Activated T-cell treated with anti-CD3 and anti-CD28 coated beads, Interleukin-2, amount 50 U/mL, for 4 hours (primary cell): ENCODE measurements around the gene COX14. TPM values are rescaled to one million over a fixed set of nuclear protein-coding genes. Genes with fewer than 3 reads are reported as not detected.

Experiments
- ATAC-seq, 2 donors: fragments of 200-7000 bp; cut with Tn5 transposase; one replicate each; pipeline ENCODE4 v1.10.0; 2021
- DNase-seq: peaks from one replicate; pipeline ENCODE4 v3.0.0-alpha.2; 2020
- H3K27me3 Mint-ChIP-seq: one replicate; pipeline ENCODE4 v1.8.0; 2021; ENCODE audit warnings: low read depth, mixed read lengths
- H3K36me3 Mint-ChIP-seq: one replicate; pipeline ENCODE4 v1.8.0; 2022; ENCODE audit warnings: mixed read lengths; ENCODE audit not compliant: insufficient read depth
- H3K4me1 Mint-ChIP-seq: one replicate; pipeline ENCODE4 v1.8.0; 2021; ENCODE audit warnings: low read depth, mixed read lengths
- H3K4me3 Mint-ChIP-seq: one replicate; pipeline ENCODE4 v1.8.0; 2021; ENCODE audit warnings: mild to moderate bottlenecking, moderate library complexity, mixed read lengths
- H3K9me3 Mint-ChIP-seq: one replicate; pipeline ENCODE4 v1.8.0; 2021; ENCODE audit warnings: mixed read lengths
- total RNA-seq, 3 donors: library from RNA; stranded (reverse); gene quantifications; one replicate each; pipeline ENCODE4 v1.2.1, GENCODE V29; 2021

The COX14 gene
- total RNA-seq, 3 donors from 2014 or later: 45.9 to 50.1 (median 46.5) TPM

GRCh38 chr12:50097952-50098351, 14.1 kb upstream of the COX14 start:
- ATAC-seq: no peak
- no peak for DNase-seq
- H3K36me3 Mint-ChIP-seq: peaks cover 44% of the 10 kb centered on the region

GRCh38 chr12:50099302-50100008, 12.6 kb upstream of the COX14 start:
- H3K9me3 Mint-ChIP-seq: no peaks in the 10 kb centered on the region
- peaks cover 40% of the 10 kb centered on the region for H3K36me3 Mint-ChIP-seq
- no peaks in the 10 kb centered on the region for H3K4me1 Mint-ChIP-seq
- H3K27me3 Mint-ChIP-seq: no peaks in the 10 kb centered on the region
- DNase-seq (no peak), ATAC-seq (no peak)
- H3K4me3 Mint-ChIP-seq: no peak overlapping the region

More at GRCh38 chr12:50097952-50098351, 14.1 kb upstream of the COX14 start:
- H3K27me3 Mint-ChIP-seq: no peaks in the 10 kb centered on the region
- no peak overlapping the region for H3K4me3 Mint-ChIP-seq
- H3K4me1 Mint-ChIP-seq: no peaks in the 10 kb centered on the region
- H3K9me3 Mint-ChIP-seq: no peaks in the 10 kb centered on the region

- H3K27me3 Mint-ChIP-seq: no peaks in the 10 kb centered on the region
- peaks cover 38% of the 10 kb centered on the region for H3K36me3 Mint-ChIP-seq
- DNase-seq (no peak), ATAC-seq (no peak)
- no peaks in the 10 kb centered on the region for H3K9me3 Mint-ChIP-seq
- H3K4me3 Mint-ChIP-seq: no peak overlapping the region
- H3K4me1 Mint-ChIP-seq: no peaks in the 10 kb centered on the region
Observed at GRCh38 chr12:50100561-50100960, 11.5 kb upstream of the COX14 start.

- Mint-ChIP-seq H3K27me3 (no peaks in the 10 kb centered on the region), H3K4me1 (no peaks in the 10 kb centered on the region), H3K9me3 (no peaks in the 10 kb centered on the region), H3K4me3 (no peak overlapping the region), H3K36me3 (peaks cover 27% of the 10 kb centered on the region)
- no peak for DNase-seq
- ATAC-seq: no peak
Observed at GRCh38 chr12:50101663-50102062, 10.4 kb upstream of the COX14 start.

GRCh38 chr12:50102131-50102531, 9.9 kb upstream of the COX14 start:
- Mint-ChIP-seq H3K27me3 (no peaks in the 10 kb centered on the region), H3K4me3 (no peak overlapping the region), H3K36me3 (peaks cover 24% of the 10 kb centered on the region), H3K9me3 (no peaks in the 10 kb centered on the region), H3K4me1 (no peaks in the 10 kb centered on the region)
- ATAC-seq (no peak), DNase-seq (no peak)

GRCh38 chr12:50102646-50103309, 9.3 kb upstream of the COX14 start:
- ATAC-seq (no peak), DNase-seq (no peak)
- H3K36me3 Mint-ChIP-seq: peaks cover 23% of the 10 kb centered on the region
- H3K4me3 Mint-ChIP-seq: no peak overlapping the region
- no peaks in the 10 kb centered on the region for H3K27me3 Mint-ChIP-seq
- no peaks in the 10 kb centered on the region for H3K4me1 Mint-ChIP-seq
- H3K9me3 Mint-ChIP-seq: no peaks in the 10 kb centered on the region

- Mint-ChIP-seq H3K4me3 (no peak overlapping the region), H3K36me3 (peaks cover 19% of the 10 kb centered on the region), H3K9me3 (no peaks in the 10 kb centered on the region), H3K4me1 (no peaks in the 10 kb centered on the region), H3K27me3 (no peaks in the 10 kb centered on the region)
- no peak for DNase-seq
- ATAC-seq: no peak
Observed at GRCh38 chr12:50103351-50103750, 8.7 kb upstream of the COX14 start.

GRCh38 chr12:50103767-50104321, 8.2 kb upstream of the COX14 start, which contains the start of gene GPD1:
GPD1 (plus strand) TSS chr12:50104008; CDS start chr12:50104051, 43 bp downstream.
- Mint-ChIP-seq H3K36me3 (peaks cover 15% of the 10 kb centered on the region), H3K9me3 (no peaks in the 10 kb centered on the region), H3K4me1 (no peaks in the 10 kb centered on the region), H3K4me3 (no peak within 1 kb of the TSS), H3K27me3 (no peaks in the 10 kb centered on the region)
- peak; percentile 70 to 75 for ATAC-seq
- no peak for DNase-seq

- no peaks in the 10 kb centered on the region for H3K27me3 Mint-ChIP-seq
Observed at GRCh38 chr12:50104417-50105366, 7.3 kb upstream of the COX14 start.

GRCh38 chr12:50105913-50106450, 6.1 kb upstream of the COX14 start:
- H3K9me3 Mint-ChIP-seq: no peaks in the 10 kb centered on the region
- DNase-seq (no peak), ATAC-seq (no peak)
- H3K27me3 Mint-ChIP-seq: no peaks in the 10 kb centered on the region
- no peak overlapping the region for H3K4me3 Mint-ChIP-seq
- no peaks in the 10 kb centered on the region for H3K36me3 Mint-ChIP-seq
- peaks cover 6% of the 10 kb centered on the region for H3K4me1 Mint-ChIP-seq

More at GRCh38 chr12:50104417-50105366, 7.3 kb upstream of the COX14 start:
- no peak overlapping the region for H3K4me3 Mint-ChIP-seq
- no peaks in the 10 kb centered on the region for H3K4me1 Mint-ChIP-seq
- no peak for ATAC-seq
- no peaks in the 10 kb centered on the region for H3K9me3 Mint-ChIP-seq
- DNase-seq: no peak
- peaks cover 7% of the 10 kb centered on the region for H3K36me3 Mint-ChIP-seq

GRCh38 chr12:50106907-50107306, 5.1 kb upstream of the COX14 start:
- Mint-ChIP-seq H3K4me1 (peaks cover 12% of the 10 kb centered on the region), H3K9me3 (no peaks in the 10 kb centered on the region), H3K4me3 (no peak overlapping the region), H3K36me3 (no peaks in the 10 kb centered on the region), H3K27me3 (no peaks in the 10 kb centered on the region)
- no peak for DNase-seq
- ATAC-seq: no peak

- H3K4me1 Mint-ChIP-seq: peaks cover 13% of the 10 kb centered on the region
- H3K36me3 Mint-ChIP-seq: no peaks in the 10 kb centered on the region
- H3K4me3 Mint-ChIP-seq: no peak overlapping the region
- no peak for ATAC-seq
- DNase-seq: no peak
- H3K27me3 Mint-ChIP-seq: no peaks in the 10 kb centered on the region
- H3K9me3 Mint-ChIP-seq: no peaks in the 10 kb centered on the region
Observed at GRCh38 chr12:50107416-50108268, 4.4 kb upstream of the COX14 start.

- Mint-ChIP-seq H3K4me1 (peaks cover 22% of the 10 kb centered on the region), H3K27me3 (no peaks in the 10 kb centered on the region), H3K9me3 (no peaks in the 10 kb centered on the region), H3K4me3 (no peak overlapping the region), H3K36me3 (no peaks in the 10 kb centered on the region)
- ATAC-seq (no peak), DNase-seq (no peak)
Observed at GRCh38 chr12:50109319-50109718, 2.7 kb upstream of the COX14 start.
